Measurements from ENCODE around the gene DNAH8.
A peak's percentile ranks its signal among the peaks of the same experiment; 100 is the strongest.

Gene DNAH8

GRCh38 chr6:39029156-39030011 is 314.3 kb downstream of the DNAH8 start:
- DNase-seq: peak; percentile 13

- no peak for DNase-seq
Measured at GRCh38 chr6:39035681-39036080, 320.6 kb downstream of the DNAH8 start.

GRCh38 chr6:39037082-39037508 is 322.0 kb downstream of the DNAH8 start:
- no peak for DNase-seq

GRCh38 chr6:39037707-39038106 is 322.6 kb downstream of the DNAH8 start:
- DNase-seq: no peak

GRCh38 chr6:39040080-39040673 is 325.1 kb downstream of the DNAH8 start:
- DNase-seq: no peak

GRCh38 chr6:39041072-39041471 is 326.0 kb downstream of the DNAH8 start:
- no peak for DNase-seq

GRCh38 chr6:39043776-39044175 is 328.7 kb downstream of the DNAH8 start:
- no peak for DNase-seq

GRCh38 chr6:39044181-39044580 is 329.1 kb downstream of the DNAH8 start:
- DNase-seq: no peak

- DNase-seq: no peak
Measured at GRCh38 chr6:39047434-39048327, 332.6 kb downstream of the DNAH8 start.

GRCh38 chr6:39048481-39049399 is 333.6 kb downstream of the DNAH8 start, which contains the start of gene GLP1R:
GLP1R (plus strand) TSS chr6:39048781; CDS start chr6:39048841, 60 bp downstream.
- no peak for DNase-seq

GRCh38 chr6:39049575-39050283 is 334.6 kb downstream of the DNAH8 start:
- no peak for DNase-seq

- DNase-seq: no peak
Measured at GRCh38 chr6:39050453-39051112, 335.5 kb downstream of the DNAH8 start.

- no peak for DNase-seq
Measured at GRCh38 chr6:39051399-39052122, 336.4 kb downstream of the DNAH8 start.

- no peak for DNase-seq
Measured at GRCh38 chr6:39053016-39053624, 338.0 kb downstream of the DNAH8 start.

GRCh38 chr6:39053854-39054576 is 338.9 kb downstream of the DNAH8 start:
- no peak for DNase-seq

- no peak for DNase-seq
Measured at GRCh38 chr6:39054577-39055142, 339.5 kb downstream of the DNAH8 start.

GRCh38 chr6:39055661-39056060 is 340.6 kb downstream of the DNAH8 start:
- DNase-seq: no peak

- DNase-seq: no peak
Measured at GRCh38 chr6:39056191-39056590, 341.1 kb downstream of the DNAH8 start.

GRCh38 chr6:39056681-39057080 is 341.6 kb downstream of the DNAH8 start:
- DNase-seq: no peak
